ENCODE data around the gene SLC9A9. TPM values are rescaled to one million over a fixed set of nuclear protein-coding genes. Genes with fewer than 3 reads are reported as not detected.

SLC9A9 gene
- total RNA-seq, 4 donors from 2014 or later = 10.1 to 27.2 (median 16.7) TPM

DNA sequence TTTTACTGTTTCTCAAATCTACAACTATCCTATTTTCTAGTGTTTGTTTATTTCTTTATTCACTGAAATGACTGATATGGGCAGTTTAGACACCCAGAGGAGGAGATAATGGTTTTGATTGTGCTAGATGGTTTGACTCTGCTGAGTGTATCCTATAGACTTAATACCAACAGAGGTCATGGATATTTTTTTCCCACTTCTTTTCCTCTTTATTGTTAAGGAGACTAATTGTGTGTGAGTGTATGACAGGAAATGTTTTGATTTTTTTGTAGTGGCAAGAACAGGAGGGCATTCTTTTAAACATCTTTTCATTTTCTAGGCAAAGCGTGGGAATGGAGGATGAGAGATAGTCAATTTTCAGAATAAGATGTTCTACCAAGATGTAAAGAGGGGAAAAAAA, 505.2 kb downstream of the SLC9A9 start:
- TF ChIP-seq POLR2AphosphoS5 (IDR thresholded peaks at IDR 0.05) (no peak), EP300 (IDR thresholded peaks at IDR 0.05) (no peak), POLR2A (IDR thresholded peaks at IDR 0.05) (no peak)
- TF ChIP-seq, protein P1, sequence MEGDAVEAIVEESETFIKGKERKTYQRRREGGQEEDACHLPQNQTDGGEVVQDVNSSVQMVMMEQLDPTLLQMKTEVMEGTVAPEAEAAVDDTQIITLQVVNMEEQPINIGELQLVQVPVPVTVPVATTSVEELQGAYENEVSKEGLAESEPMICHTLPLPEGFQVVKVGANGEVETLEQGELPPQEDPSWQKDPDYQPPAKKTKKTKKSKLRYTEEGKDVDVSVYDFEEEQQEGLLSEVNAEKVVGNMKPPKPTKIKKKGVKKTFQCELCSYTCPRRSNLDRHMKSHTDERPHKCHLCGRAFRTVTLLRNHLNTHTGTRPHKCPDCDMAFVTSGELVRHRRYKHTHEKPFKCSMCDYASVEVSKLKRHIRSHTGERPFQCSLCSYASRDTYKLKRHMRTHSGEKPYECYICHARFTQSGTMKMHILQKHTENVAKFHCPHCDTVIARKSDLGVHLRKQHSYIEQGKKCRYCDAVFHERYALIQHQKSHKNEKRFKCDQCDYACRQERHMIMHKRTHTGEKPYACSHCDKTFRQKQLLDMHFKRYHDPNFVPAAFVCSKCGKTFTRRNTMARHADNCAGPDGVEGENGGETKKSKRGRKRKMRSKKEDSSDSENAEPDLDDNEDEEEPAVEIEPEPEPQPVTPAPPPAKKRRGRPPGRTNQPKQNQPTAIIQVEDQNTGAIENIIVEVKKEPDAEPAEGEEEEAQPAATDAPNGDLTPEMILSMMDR (IDR thresholded peaks at IDR 0.05) = no peak
- Histone ChIP-seq H3K4me1 (no peaks in the 10 kb centered on the region), H3K36me3 (no peaks in the 10 kb centered on the region), H3K9me3 (no peaks in the 10 kb centered on the region), H3K4me3 (no peak overlapping the region), H3K27me3 (no peaks in the 10 kb centered on the region), H3K27ac (no peak overlapping the region)
- 83% methylated on average over 1 of the region's 1 CpG; no CpG with 5 or more reads in 1 of the 2 donors for WGBS, 2 donors (ENCODE audit: low coverage in 1 of 2)
- ATAC-seq = no peak

DNA sequence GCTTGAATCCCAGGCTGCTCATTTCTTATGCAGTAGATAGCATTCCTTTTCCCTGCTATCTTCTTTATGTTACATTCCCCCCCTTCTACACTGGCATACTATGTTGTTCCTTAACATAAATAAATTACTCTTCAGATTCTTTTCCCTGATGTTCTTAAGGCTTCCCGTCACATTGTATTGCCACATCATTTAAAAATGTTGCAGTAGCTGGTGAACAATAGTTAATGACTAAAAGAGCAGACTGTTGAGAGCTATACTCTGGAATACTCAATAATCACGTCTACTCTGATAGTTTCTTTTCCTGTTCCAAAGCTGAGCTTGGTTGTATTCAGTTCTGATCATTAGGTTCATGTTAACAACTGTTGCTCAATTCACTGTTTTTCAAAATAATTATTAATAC, 508.8 kb downstream of the SLC9A9 start:
- H3K4me1 ChIP-seq = no peaks in the 10 kb centered on the region
- no peak overlapping the region for H3K27ac ChIP-seq
- no peaks in the 10 kb centered on the region for H3K27me3 ChIP-seq
- peaks cover 0 to 8% (median 0%) of the 10 kb centered on the region in 3 donors for H3K9me3 ChIP-seq
- ATAC-seq = no peak
- WGBS, 2 donors (ENCODE audit: low coverage in 1 of 2) = 40 to 93% methylated on average over 2 of the region's 2 CpGs
- H3K4me3 ChIP-seq = no peak overlapping the region
- no peaks in the 10 kb centered on the region for H3K36me3 ChIP-seq
- no peak for TF ChIP-seq POLR2A (IDR thresholded peaks at IDR 0.05)
- TF ChIP-seq, protein P1 (IDR thresholded peaks at IDR 0.05) = no peak
- TF ChIP-seq EP300 (IDR thresholded peaks at IDR 0.05) = no peak
- no peak for TF ChIP-seq POLR2AphosphoS5 (IDR thresholded peaks at IDR 0.05)

- TF ChIP-seq POLR2AphosphoS5 (IDR thresholded peaks at IDR 0.05) (no peak), EP300 (IDR thresholded peaks at IDR 0.05) (no peak), POLR2A (IDR thresholded peaks at IDR 0.05) (no peak)
- TF ChIP-seq, protein P1 (IDR thresholded peaks at IDR 0.05) = no peak
- Histone ChIP-seq H3K9me3 (peaks cover 0 to 8% (median 0%) of the 10 kb centered on the region in 3 donors), H3K36me3 (no peaks in the 10 kb centered on the region), H3K27ac (no peak overlapping the region), H3K4me1 (peaks cover 0 to under 1% (median 0%) of the 10 kb centered on the region in 3 donors), H3K4me3 (no peak overlapping the region), H3K27me3 (no peaks in the 10 kb centered on the region)
- 60% methylated on average over 2 of the region's 2 CpGs; no CpG with 5 or more reads in 1 of the 2 donors for whole genome bisulfite sequencing, 2 donors (ENCODE audit: low coverage in 1 of 2)
- no peak for ATAC-seq
These were observed 510.9 kb downstream of the SLC9A9 start for GRCh38 chr3:143337387-143337786.

GRCh38 chr3:143334231-143334630, 514.0 kb downstream of the SLC9A9 start:
- ATAC-seq = no peak
- no peaks in the 10 kb centered on the region for H3K27me3 ChIP-seq
- H3K36me3 ChIP-seq = no peaks in the 10 kb centered on the region
- TF ChIP-seq EP300 (IDR thresholded peaks at IDR 0.05) (no peak), POLR2AphosphoS5 (IDR thresholded peaks at IDR 0.05) (no peak), POLR2A (IDR thresholded peaks at IDR 0.05) (no peak)
- TF ChIP-seq, protein P1 (IDR thresholded peaks at IDR 0.05) = no peak
- peaks cover 0 to 28% (median 3%) of the 10 kb centered on the region in 3 donors for H3K4me1 ChIP-seq
- peaks cover 0 to 8% (median 0%) of the 10 kb centered on the region in 3 donors for H3K9me3 ChIP-seq
- H3K4me3 ChIP-seq = no peak overlapping the region
- 93 to 98% methylated on average over 4 of the region's 4 CpGs for WGBS, 2 donors (ENCODE audit: low coverage in 1 of 2)
- H3K27ac ChIP-seq = no peak overlapping the region

DNA sequence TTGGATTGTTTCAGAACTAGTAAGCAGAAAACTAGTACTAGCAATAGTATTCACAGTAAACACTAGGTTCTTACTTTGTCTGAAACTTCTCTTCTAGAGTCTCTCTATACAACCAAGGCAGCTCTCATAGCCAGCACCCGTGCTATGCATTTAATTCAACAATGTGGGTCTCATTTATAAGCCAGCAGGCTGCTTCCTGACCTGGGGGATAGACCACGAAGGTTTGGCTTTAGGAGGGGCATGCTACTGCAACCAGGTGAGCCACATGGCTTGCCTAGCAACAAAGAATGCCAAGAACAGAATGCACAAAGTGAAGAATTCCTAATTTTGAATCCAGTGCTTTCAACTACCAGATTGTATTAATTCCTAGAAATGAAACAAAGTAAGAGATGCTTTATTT, 514.9 kb downstream of the SLC9A9 start:
- H3K9me3 ChIP-seq = peaks cover 0 to 8% (median 0%) of the 10 kb centered on the region in 3 donors

More for the DNA sequence above, 514.9 kb downstream of the SLC9A9 start:
- WGBS, 2 donors (ENCODE audit: low coverage in 1 of 2) = 44% methylated on average over 2 of the region's 2 CpGs; no CpG with 5 or more reads in 1 of the 2 donors
- Histone ChIP-seq H3K4me1 (peaks cover 0 to 28% (median 3%) of the 10 kb centered on the region in 3 donors), H3K27ac (no peak overlapping the region), H3K36me3 (no peaks in the 10 kb centered on the region), H3K27me3 (no peaks in the 10 kb centered on the region), H3K4me3 (no peak overlapping the region)
- ATAC-seq = no peak
- TF ChIP-seq, protein P1 (IDR thresholded peaks at IDR 0.05) = no peak
- no peak for TF ChIP-seq POLR2AphosphoS5 (IDR thresholded peaks at IDR 0.05)

Data from gastroesophageal sphincter (tissue), 4 donors.